Osteoblast (primary cell): ENCODE measurements around the gene CD3E. TPM values are rescaled to one million over a fixed set of nuclear protein-coding genes. Genes with fewer than 3 reads are reported as not detected.

Source experiments
- DNase-seq: peaks from one replicate; pipeline ENCODE4 v3.0.0; 2011; ENCODE audit warnings: low spot score, mixed read lengths; ENCODE audit not compliant: insufficient read length; ENCODE audit errors: missing footprints
- H2AFZ ChIP-seq: 2 replicates; pipeline ENCODE4 v1.6.0; 2011; ENCODE audit warnings: mild to moderate bottlenecking, low read length
- H3K27ac ChIP-seq: 2 replicates; pipeline ENCODE4 v1.5.1; 2011; ENCODE audit warnings: mild to moderate bottlenecking, low read depth, low read length, moderate library complexity
- H3K27me3 ChIP-seq: 2 replicates; pipeline ENCODE4 v1.6.0; 2012; ENCODE audit warnings: mild to moderate bottlenecking, control low read depth, inconsistent platforms, low read length, moderate library complexity; ENCODE audit not compliant: insufficient read depth
- H3K36me3 ChIP-seq: 2 replicates; pipeline ENCODE4 v1.5.1; 2011; ENCODE audit warnings: mild to moderate bottlenecking, low read length, control low read depth, moderate library complexity; ENCODE audit not compliant: insufficient read depth
- H3K4me1 ChIP-seq: 2 replicates; pipeline ENCODE4 v1.5.1; 2011; ENCODE audit warnings: mild to moderate bottlenecking, low read length, control low read depth, moderate library complexity; ENCODE audit not compliant: insufficient read depth
- H3K4me2 ChIP-seq: 2 replicates; pipeline ENCODE4 v1.6.0; 2011; ENCODE audit warnings: mild to moderate bottlenecking, low read length; ENCODE audit not compliant: insufficient read depth
- H3K4me3 ChIP-seq: fragments of 200-600 bp; sonication (generic); 3 replicates; pipeline ENCODE4 v1.5.1; 2012; ENCODE audit warnings: mild to moderate bottlenecking, low read length, inconsistent platforms; ENCODE audit not compliant: insufficient read depth
- H3K79me2 ChIP-seq: 2 replicates; pipeline ENCODE4 v1.6.0; 2012; ENCODE audit warnings: mild to moderate bottlenecking, low read length, control low read depth, inconsistent platforms; ENCODE audit not compliant: insufficient read depth
- H3K9me3 ChIP-seq: 2 replicates; pipeline ENCODE4 v1.5.1; 2011; ENCODE audit warnings: low read depth, low read length, control low read depth
- H4K20me1 ChIP-seq: 2 replicates; pipeline ENCODE4 v1.6.0; 2012; ENCODE audit warnings: mild to moderate bottlenecking, low read length, control low read depth; ENCODE audit not compliant: insufficient read depth
- CTCF ChIP-seq: IDR thresholded peaks from 2 replicates; pipeline ENCODE4 v1.5.1; 2011; ENCODE audit warnings: mild to moderate bottlenecking, low read depth, low read length, moderate library complexity; ENCODE audit errors: extremely low read depth
- total RNA-seq: library from RNA; depleted of rRNA; stranded (reverse); fragments of >200 nt; gene quantifications from 2 replicates; pipeline ENCODE4 v1.2.3, GENCODE V29; 2012

The CD3E gene
- total RNA-seq, 1 donor, result not detected

GRCh38 chr11:118294053-118294452, 10.5 kb upstream of the CD3E start:
- H3K27me3 ChIP-seq, result peaks cover 11% of the 10 kb centered on the region
- H3K9me3 ChIP-seq, result no peaks in the 10 kb centered on the region
- H3K79me2 ChIP-seq, result no peaks in the 10 kb centered on the region
- no peaks in the 10 kb centered on the region for H4K20me1 ChIP-seq
- no peak overlapping the region for H3K27ac ChIP-seq
- H3K36me3 ChIP-seq, result no peaks in the 10 kb centered on the region
- H3K4me3 ChIP-seq, result no peak overlapping the region
- no peak for DNase-seq
- TF ChIP-seq CTCF, result no peak
- no peaks in the 10 kb centered on the region for H3K4me1 ChIP-seq
- no peak overlapping the region for H2AFZ ChIP-seq
- H3K4me2 ChIP-seq, result no peak overlapping the region

GRCh38 chr11:118295199-118295598, 9.3 kb upstream of the CD3E start:
- no peaks in the 10 kb centered on the region for H3K79me2 ChIP-seq
- H3K4me2 ChIP-seq, result no peak overlapping the region
- H3K4me1 ChIP-seq, result no peaks in the 10 kb centered on the region
- no peaks in the 10 kb centered on the region for H4K20me1 ChIP-seq
- TF ChIP-seq CTCF, result no peak
- no peak for DNase-seq
- H3K27ac ChIP-seq, result no peak overlapping the region
- peaks cover 11% of the 10 kb centered on the region for H3K27me3 ChIP-seq
- H3K4me3 ChIP-seq, result no peak overlapping the region
- H3K9me3 ChIP-seq, result no peaks in the 10 kb centered on the region
- no peak overlapping the region for H2AFZ ChIP-seq
- no peaks in the 10 kb centered on the region for H3K36me3 ChIP-seq

GRCh38 chr11:118295815-118296454, 8.6 kb upstream of the CD3E start:
- Histone ChIP-seq H3K36me3 (no peaks in the 10 kb centered on the region), H2AFZ (no peak overlapping the region), H3K4me1 (no peaks in the 10 kb centered on the region), H3K4me3 (no peak overlapping the region), H3K9me3 (no peaks in the 10 kb centered on the region), H3K27ac (no peak overlapping the region), H3K79me2 (no peaks in the 10 kb centered on the region), H3K4me2 (no peak overlapping the region), H3K27me3 (peaks cover 11% of the 10 kb centered on the region), H4K20me1 (no peaks in the 10 kb centered on the region)
- peak; percentile 59 for TF ChIP-seq CTCF
- peak; percentile 51 for DNase-seq

GRCh38 chr11:118301600-118302195, 2.8 kb upstream of the CD3E start:
- H2AFZ ChIP-seq, result no peak overlapping the region
- no peak for TF ChIP-seq CTCF
- H3K4me2 ChIP-seq, result no peak overlapping the region
- no peaks in the 10 kb centered on the region for H4K20me1 ChIP-seq
- no peak for DNase-seq
- no peaks in the 10 kb centered on the region for H3K4me1 ChIP-seq
- H3K27me3 ChIP-seq, result peaks cover 2% of the 10 kb centered on the region
- H3K79me2 ChIP-seq, result no peaks in the 10 kb centered on the region
- no peaks in the 10 kb centered on the region for H3K36me3 ChIP-seq
- H3K9me3 ChIP-seq, result no peaks in the 10 kb centered on the region
- H3K27ac ChIP-seq, result no peak overlapping the region
- H3K4me3 ChIP-seq, result no peak overlapping the region
